ENCODE measurements around the gene GRIN2A.

DNA sequence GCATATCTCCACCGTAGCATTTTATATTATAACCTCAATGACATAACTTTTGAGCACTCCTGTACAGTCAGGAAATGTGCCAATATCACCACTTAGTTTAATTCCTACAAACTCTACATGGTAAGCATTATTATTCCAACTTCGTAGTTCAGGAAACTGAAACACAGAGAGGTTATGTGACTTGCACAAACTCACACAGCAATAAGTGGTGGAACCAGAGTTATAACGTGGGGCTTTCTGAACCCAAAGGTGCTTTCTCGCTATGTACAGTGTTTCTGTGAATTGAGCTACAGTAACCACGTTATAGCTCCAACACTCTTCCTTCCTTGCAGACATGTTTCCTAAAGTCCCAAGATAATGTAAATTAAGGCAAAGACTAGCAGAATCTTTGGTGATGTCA, 330.2 kb downstream of the GRIN2A start:
- TF ChIP-seq, protein P1, sequence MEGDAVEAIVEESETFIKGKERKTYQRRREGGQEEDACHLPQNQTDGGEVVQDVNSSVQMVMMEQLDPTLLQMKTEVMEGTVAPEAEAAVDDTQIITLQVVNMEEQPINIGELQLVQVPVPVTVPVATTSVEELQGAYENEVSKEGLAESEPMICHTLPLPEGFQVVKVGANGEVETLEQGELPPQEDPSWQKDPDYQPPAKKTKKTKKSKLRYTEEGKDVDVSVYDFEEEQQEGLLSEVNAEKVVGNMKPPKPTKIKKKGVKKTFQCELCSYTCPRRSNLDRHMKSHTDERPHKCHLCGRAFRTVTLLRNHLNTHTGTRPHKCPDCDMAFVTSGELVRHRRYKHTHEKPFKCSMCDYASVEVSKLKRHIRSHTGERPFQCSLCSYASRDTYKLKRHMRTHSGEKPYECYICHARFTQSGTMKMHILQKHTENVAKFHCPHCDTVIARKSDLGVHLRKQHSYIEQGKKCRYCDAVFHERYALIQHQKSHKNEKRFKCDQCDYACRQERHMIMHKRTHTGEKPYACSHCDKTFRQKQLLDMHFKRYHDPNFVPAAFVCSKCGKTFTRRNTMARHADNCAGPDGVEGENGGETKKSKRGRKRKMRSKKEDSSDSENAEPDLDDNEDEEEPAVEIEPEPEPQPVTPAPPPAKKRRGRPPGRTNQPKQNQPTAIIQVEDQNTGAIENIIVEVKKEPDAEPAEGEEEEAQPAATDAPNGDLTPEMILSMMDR (IDR thresholded peaks at IDR 0.05; ENCODE audit: poor library complexity, severe bottlenecking), result no peak
- TF ChIP-seq SMC3 (conservative IDR thresholded peaks at IDR 0.05; ENCODE audit: poor library complexity), result no peak
- no peak for TF ChIP-seq TAF1 (IDR thresholded peaks at IDR 0.05; ENCODE audit: low read depth)
- no peak for TF ChIP-seq POLR2AphosphoS5 (IDR thresholded peaks at IDR 0.05)
- no peak for TF ChIP-seq EP300 (conservative IDR thresholded peaks at IDR 0.05; ENCODE audit: poor library complexity, severe bottlenecking)
- TF ChIP-seq, protein P2, sequence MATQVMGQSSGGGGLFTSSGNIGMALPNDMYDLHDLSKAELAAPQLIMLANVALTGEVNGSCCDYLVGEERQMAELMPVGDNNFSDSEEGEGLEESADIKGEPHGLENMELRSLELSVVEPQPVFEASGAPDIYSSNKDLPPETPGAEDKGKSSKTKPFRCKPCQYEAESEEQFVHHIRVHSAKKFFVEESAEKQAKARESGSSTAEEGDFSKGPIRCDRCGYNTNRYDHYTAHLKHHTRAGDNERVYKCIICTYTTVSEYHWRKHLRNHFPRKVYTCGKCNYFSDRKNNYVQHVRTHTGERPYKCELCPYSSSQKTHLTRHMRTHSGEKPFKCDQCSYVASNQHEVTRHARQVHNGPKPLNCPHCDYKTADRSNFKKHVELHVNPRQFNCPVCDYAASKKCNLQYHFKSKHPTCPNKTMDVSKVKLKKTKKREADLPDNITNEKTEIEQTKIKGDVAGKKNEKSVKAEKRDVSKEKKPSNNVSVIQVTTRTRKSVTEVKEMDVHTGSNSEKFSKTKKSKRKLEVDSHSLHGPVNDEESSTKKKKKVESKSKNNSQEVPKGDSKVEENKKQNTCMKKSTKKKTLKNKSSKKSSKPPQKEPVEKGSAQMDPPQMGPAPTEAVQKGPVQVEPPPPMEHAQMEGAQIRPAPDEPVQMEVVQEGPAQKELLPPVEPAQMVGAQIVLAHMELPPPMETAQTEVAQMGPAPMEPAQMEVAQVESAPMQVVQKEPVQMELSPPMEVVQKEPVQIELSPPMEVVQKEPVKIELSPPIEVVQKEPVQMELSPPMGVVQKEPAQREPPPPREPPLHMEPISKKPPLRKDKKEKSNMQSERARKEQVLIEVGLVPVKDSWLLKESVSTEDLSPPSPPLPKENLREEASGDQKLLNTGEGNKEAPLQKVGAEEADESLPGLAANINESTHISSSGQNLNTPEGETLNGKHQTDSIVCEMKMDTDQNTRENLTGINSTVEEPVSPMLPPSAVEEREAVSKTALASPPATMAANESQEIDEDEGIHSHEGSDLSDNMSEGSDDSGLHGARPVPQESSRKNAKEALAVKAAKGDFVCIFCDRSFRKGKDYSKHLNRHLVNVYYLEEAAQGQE (IDR thresholded peaks at IDR 0.05; ENCODE audit: borderline replicate concordance), result no peak
- TF ChIP-seq EZH2 (IDR thresholded peaks at IDR 0.05; ENCODE audit: borderline replicate concordance, insufficient read depth, low read length, poor library complexity, severe bottlenecking), result no peak
- TF ChIP-seq RAD21 (conservative IDR thresholded peaks at IDR 0.05), result no peak
- TF ChIP-seq MXI1 (conservative IDR thresholded peaks at IDR 0.05; ENCODE audit: poor library complexity, severe bottlenecking), result no peak
